Ishikawa (cell line): Measurements from ENCODE around the gene NDUFS3.

ENCODE experiments used
- CEBPB ChIP-seq: IDR thresholded peaks from 2 replicates; pipeline ENCODE4 v1.6.1; 2012
- CREB1 ChIP-seq: IDR thresholded peaks from 2 replicates; pipeline ENCODE4 v1.6.1; 2012; ENCODE audit warnings: low read depth
- EGR1 ChIP-seq: IDR thresholded peaks from 2 replicates; pipeline ENCODE4 v1.6.1; 2012
- EP300 ChIP-seq: IDR thresholded peaks from 2 replicates; pipeline ENCODE4 v1.6.1; 2012; ENCODE audit warnings: borderline replicate concordance
- FOXM1 ChIP-seq: IDR thresholded peaks from 2 replicates; pipeline ENCODE4 v1.6.1; 2012; ENCODE audit warnings: low read depth, borderline replicate concordance
- MAX ChIP-seq: IDR thresholded peaks from 2 replicates; pipeline ENCODE4 v1.6.1; 2012
- NFIC ChIP-seq: IDR thresholded peaks from 2 replicates; pipeline ENCODE4 v1.6.1; 2012
- RAD21 ChIP-seq: IDR thresholded peaks from 2 replicates; pipeline ENCODE4 v1.6.1; 2012; ENCODE audit warnings: low read depth
- REST ChIP-seq: IDR thresholded peaks from 2 replicates; pipeline ENCODE4 v1.6.1; 2012; ENCODE audit warnings: low read depth, mild to moderate bottlenecking
- TAF1 ChIP-seq: IDR thresholded peaks from 2 replicates; pipeline ENCODE4 v1.6.1; 2012; ENCODE audit warnings: low read depth, mild to moderate bottlenecking
- TCF12 ChIP-seq: IDR thresholded peaks from 2 replicates; pipeline ENCODE4 v1.6.1; 2012; ENCODE audit warnings: low read depth
- TEAD4 ChIP-seq: IDR thresholded peaks from 2 replicates; pipeline ENCODE4 v1.6.1; 2012
- USF1 ChIP-seq: IDR thresholded peaks from 2 replicates; pipeline ENCODE4 v1.6.1; 2012
- YY1 ChIP-seq: IDR thresholded peaks from 2 replicates; pipeline ENCODE4 v1.6.1; 2012; ENCODE audit warnings: low read depth
- ZBTB7A ChIP-seq: IDR thresholded peaks from 2 replicates; pipeline ENCODE4 v1.6.1; 2012; ENCODE audit warnings: low read depth

NDUFS3 gene

GRCh38 chr11:47609675-47610074 lies 30.8 kb downstream of the NDUFS3 start:
- TF ChIP-seq EGR1 (no peak), EP300 (no peak), ZBTB7A (no peak), FOXM1 (no peak), YY1 (no peak), TEAD4 (no peak), CREB1 (no peak), CEBPB (no peak), MAX (no peak)

- TF ChIP-seq USF1 = no peak
- TF ChIP-seq TCF12 = no peak
- no peak for TF ChIP-seq REST
- no peak for TF ChIP-seq ZBTB7A
- TF ChIP-seq NFIC = no peak
- TF ChIP-seq TAF1 = no peak
- TF ChIP-seq EGR1 = no peak
- TF ChIP-seq TEAD4 = no peak
- no peak for TF ChIP-seq EP300
- no peak for TF ChIP-seq YY1
- TF ChIP-seq MAX = no peak
Observed at GRCh38 chr11:47611348-47611794, 32.5 kb downstream of the NDUFS3 start.

GRCh38 chr11:47615249-47615648 lies 36.4 kb downstream of the NDUFS3 start:
- TF ChIP-seq CREB1 (no peak), TAF1 (no peak), USF1 (no peak), REST (no peak), TEAD4 (no peak), EGR1 (no peak), RAD21 (no peak), YY1 (no peak), ZBTB7A (no peak), MAX (no peak), NFIC (no peak), FOXM1 (no peak), EP300 (no peak), TCF12 (no peak), CEBPB (no peak)

- TF ChIP-seq RAD21 (peak; percentile 50; the same call in 1 of the 2 replicates), USF1 (no peak)
Observed at GRCh38 chr11:47616726-47617416, 38.0 kb downstream of the NDUFS3 start.

- no peak for TF ChIP-seq TEAD4
Observed at GRCh38 chr11:47617417-47617809, 38.5 kb downstream of the NDUFS3 start.

- no peak for TF ChIP-seq TEAD4
- TF ChIP-seq MAX = no peak
- TF ChIP-seq FOXM1 = no peak
- no peak for TF ChIP-seq YY1
- no peak for TF ChIP-seq ZBTB7A
- no peak for TF ChIP-seq NFIC
- TF ChIP-seq TCF12 = no peak
- no peak for TF ChIP-seq USF1
- TF ChIP-seq RAD21 = no peak
- no peak for TF ChIP-seq CREB1
- TF ChIP-seq EGR1 = no peak
- TF ChIP-seq EP300 = no peak
- TF ChIP-seq REST = no peak
- TF ChIP-seq TAF1 = no peak
- TF ChIP-seq CEBPB = no peak
Observed at GRCh38 chr11:47620836-47621378, 42.0 kb downstream of the NDUFS3 start.
